Neural cell (in vitro differentiated cells): Measurements from ENCODE around the gene CHTF8.

Experiments used
- CTCF ChIP-seq: fragments of 450-650 bp; IDR thresholded peaks from 2 replicates; pipeline ENCODE4 v1.5.1; 2014; ENCODE audit warnings: antibody characterized with exemption, mild to moderate bottlenecking, moderate library complexity; ENCODE audit not compliant: poor library complexity, severe bottlenecking
- EZH2 ChIP-seq: fragments of 200-600, 300-800 bp; shearing (Covaris generic), sonication (generic); IDR thresholded peaks from 2 replicates; pipeline ENCODE4 v1.6.1; 2014; ENCODE audit warnings: antibody characterized with exemption, low read length, borderline replicate concordance, mild to moderate bottlenecking; ENCODE audit not compliant: insufficient read depth, poor library complexity, severe bottlenecking
- POLR2AphosphoS5 ChIP-seq: IDR thresholded peaks from 2 replicates; pipeline ENCODE4 v1.6.1; 2012
- RAD21 ChIP-seq: fragments of 450-650 bp; conservative IDR thresholded peaks from 2 replicates; pipeline ENCODE4 v1.6.1; 2014; ENCODE audit warnings: antibody characterized with exemption, mild to moderate bottlenecking, moderate library complexity
- TAF1 ChIP-seq: IDR thresholded peaks from 2 replicates; pipeline ENCODE4 v1.6.1; 2012; ENCODE audit warnings: low read depth

DNA sequence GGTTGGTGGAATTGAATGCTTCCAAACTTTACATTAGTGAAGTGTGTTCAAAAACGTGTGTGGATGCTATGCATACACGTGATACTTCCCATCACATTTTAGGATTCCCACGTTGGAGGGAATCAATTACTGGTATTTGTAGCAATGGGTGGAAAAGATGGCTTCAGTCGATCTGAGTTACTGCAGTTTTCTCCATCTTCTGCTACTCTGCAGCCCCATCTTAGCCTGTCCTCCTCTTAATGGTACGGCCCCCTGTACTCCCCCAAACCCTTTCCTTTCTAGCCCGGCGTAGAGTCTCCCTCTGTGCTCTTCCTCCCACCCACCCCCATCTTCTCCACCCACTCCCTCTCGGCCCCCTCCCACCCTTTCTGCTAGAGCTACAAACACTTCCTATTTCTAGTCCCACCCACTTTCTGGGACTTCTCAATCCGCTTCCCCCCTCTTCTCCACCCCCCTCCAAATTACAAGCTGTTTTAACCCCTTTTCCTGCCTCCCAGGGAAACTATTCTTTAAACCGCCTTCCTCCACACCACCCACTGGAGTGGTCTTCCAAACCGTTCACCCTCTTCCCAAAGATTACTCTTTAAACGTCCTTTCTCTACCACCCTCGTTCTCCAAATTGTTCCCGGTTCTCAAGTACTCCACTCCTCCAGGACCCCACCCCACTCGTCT is 1.1 kb downstream of the CHTF8 start:
- TF ChIP-seq POLR2AphosphoS5 (no peak), CTCF (no peak), TAF1 (no peak), RAD21 (no peak), EZH2 (no peak)
